ENCODE results near the gene PCDH1.

DNA sequence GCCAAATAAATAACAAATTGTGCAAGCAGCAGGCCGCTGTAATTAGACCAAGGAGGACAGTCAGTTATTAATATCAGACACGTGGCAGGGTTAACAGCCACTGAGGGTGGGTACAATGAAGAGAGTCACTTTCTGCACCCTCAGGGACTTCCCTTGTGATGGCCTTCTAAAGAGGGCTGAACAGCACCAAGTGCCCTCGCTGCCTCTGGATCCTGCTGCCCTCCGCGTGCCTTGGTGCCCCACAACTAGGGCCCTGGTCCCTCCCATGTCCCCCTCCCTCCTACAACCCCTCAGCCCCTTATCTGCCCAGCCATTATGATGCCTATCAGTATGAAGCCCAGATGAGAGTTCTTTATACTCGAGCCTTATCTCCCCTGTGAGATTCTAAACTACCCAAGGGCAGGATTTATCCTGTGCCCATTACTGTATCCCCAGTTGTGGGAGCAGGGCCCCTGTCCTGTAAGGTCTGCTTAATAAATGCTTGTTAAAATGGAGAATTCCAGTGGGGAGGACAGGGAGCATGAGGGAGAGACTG, 37.3 kb downstream of the PCDH1 start:
- TF ChIP-seq POLR2A (IDR thresholded peaks at IDR 0.05), result no peak
- TF ChIP-seq, protein P1, sequence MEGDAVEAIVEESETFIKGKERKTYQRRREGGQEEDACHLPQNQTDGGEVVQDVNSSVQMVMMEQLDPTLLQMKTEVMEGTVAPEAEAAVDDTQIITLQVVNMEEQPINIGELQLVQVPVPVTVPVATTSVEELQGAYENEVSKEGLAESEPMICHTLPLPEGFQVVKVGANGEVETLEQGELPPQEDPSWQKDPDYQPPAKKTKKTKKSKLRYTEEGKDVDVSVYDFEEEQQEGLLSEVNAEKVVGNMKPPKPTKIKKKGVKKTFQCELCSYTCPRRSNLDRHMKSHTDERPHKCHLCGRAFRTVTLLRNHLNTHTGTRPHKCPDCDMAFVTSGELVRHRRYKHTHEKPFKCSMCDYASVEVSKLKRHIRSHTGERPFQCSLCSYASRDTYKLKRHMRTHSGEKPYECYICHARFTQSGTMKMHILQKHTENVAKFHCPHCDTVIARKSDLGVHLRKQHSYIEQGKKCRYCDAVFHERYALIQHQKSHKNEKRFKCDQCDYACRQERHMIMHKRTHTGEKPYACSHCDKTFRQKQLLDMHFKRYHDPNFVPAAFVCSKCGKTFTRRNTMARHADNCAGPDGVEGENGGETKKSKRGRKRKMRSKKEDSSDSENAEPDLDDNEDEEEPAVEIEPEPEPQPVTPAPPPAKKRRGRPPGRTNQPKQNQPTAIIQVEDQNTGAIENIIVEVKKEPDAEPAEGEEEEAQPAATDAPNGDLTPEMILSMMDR (IDR thresholded peaks at IDR 0.05), result no peak

All from heart left ventricle (tissue), 13 donors.